Gastrocnemius medialis (tissue), 4 donors: ENCODE results near the gene PRDM15.

ENCODE experiments used
- CTCF ChIP-seq, 5 experiments: fragments of 450-650 bp in 3 of 5; fragments of 200-600 bp in 2 of 5; sonication (generic) in 2 of 5; IDR thresholded peaks in 4 of 5; conservative IDR thresholded peaks in 1 of 5; 1 replicate in 4 of 5; 2 replicates in 1 of 5; pipeline ENCODE4 v1.5.1; 2016 to 2019; ENCODE audit warnings: antibody characterized with exemption in 5 of 5, mild to moderate bottlenecking in 3 of 5, moderate library complexity in 3 of 5
- POLR2A ChIP-seq, 2 donors: fragments of 450-650 bp; IDR thresholded peaks; one replicate each; pipeline ENCODE4 v1.6.1; 2017; ENCODE audit warnings: antibody characterized with exemption in 2 of 2, mild to moderate bottlenecking in 2 of 2, moderate library complexity in 2 of 2

DNA sequence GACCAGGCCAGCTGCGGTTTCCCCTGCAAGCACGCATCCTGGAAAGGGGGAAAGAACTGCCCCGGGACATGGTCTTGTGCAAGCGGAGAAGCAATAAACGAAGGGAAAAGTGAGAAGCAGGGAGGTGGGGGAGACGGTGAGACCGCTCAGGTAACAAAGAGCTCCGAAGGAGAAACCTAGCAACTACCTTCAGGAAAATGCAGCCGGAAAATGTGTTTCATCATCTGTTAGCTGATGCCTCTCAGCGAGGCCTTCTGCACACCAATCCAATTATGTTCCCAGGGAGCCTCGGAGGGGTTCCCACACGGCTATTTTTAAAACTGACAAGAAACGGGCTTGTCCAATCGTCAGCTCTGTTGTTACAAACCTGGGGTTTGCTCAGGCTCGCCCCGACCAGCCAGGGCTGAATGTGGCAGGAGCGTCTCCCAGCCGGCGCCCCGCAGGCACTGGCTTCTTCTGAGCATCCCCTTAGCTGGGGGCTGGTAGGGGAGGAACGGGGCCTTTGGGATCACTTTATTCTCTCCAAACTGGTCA is 115.7 kb downstream of the PRDM15 start:
- TF ChIP-seq POLR2A (IDR thresholded peaks at IDR 0.05) (no peak), CTCF (IDR thresholded peaks at IDR 0.05 in 4 of 5, conservative IDR thresholded peaks at IDR 0.05 in 1 of 5) (no peak)
